H54 (cell line): Measurements from ENCODE around the gene TNNT3.

ENCODE experiments used
- DNase-seq: peaks from one replicate; pipeline ENCODE4 v3.0.0; 2011; ENCODE audit warnings: low spot score, mixed read lengths; ENCODE audit not compliant: insufficient read length
- FAIRE-seq: peaks from 3 replicates; lab custom pipeline; 2011; peaks lifted over from hg19 to GRCh38; lab: Jason Lieb, UNC
- POLR2A ChIP-seq: IDR thresholded peaks from 2 replicates; pipeline ENCODE4 v1.6.1; 2011; ENCODE audit warnings: low read depth, mild to moderate bottlenecking, low read length

TNNT3 gene

GRCh38 chr11:1926156-1927025 is 6.9 kb downstream of the TNNT3 start:
- FAIRE-seq = no peak
- DNase-seq = no peak
- no peak for TF ChIP-seq POLR2A

- FAIRE-seq = no peak
- TF ChIP-seq POLR2A = no peak
- no peak for DNase-seq
Measured at GRCh38 chr11:1927026-1927847, 7.7 kb downstream of the TNNT3 start.

- FAIRE-seq (no peak), DNase-seq (no peak)
- TF ChIP-seq POLR2A = no peak
Measured at GRCh38 chr11:1927848-1928469, 8.5 kb downstream of the TNNT3 start.

- DNase-seq = no peak
- no peak for TF ChIP-seq POLR2A
- FAIRE-seq = no peak
Measured at GRCh38 chr11:1928470-1928890, 9.0 kb downstream of the TNNT3 start.

- DNase-seq (no peak), FAIRE-seq (no peak)
- no peak for TF ChIP-seq POLR2A
Measured at GRCh38 chr11:1928891-1929541, 9.5 kb downstream of the TNNT3 start.

GRCh38 chr11:1929621-1930461 is 10.3 kb downstream of the TNNT3 start:
- TF ChIP-seq POLR2A = no peak
- DNase-seq = no peak
- FAIRE-seq = no peak

- FAIRE-seq = no peak
- TF ChIP-seq POLR2A = no peak
- no peak for DNase-seq
Measured at GRCh38 chr11:1930462-1930830, 10.9 kb downstream of the TNNT3 start.

GRCh38 chr11:1931341-1932104 is 12.0 kb downstream of the TNNT3 start:
- no peak for DNase-seq
- FAIRE-seq = no peak
- TF ChIP-seq POLR2A = no peak

GRCh38 chr11:1932105-1932480 is 12.6 kb downstream of the TNNT3 start:
- TF ChIP-seq POLR2A = no peak
- FAIRE-seq (no peak), DNase-seq (no peak)

- no peak for TF ChIP-seq POLR2A
- DNase-seq (no peak), FAIRE-seq (no peak)
Measured at GRCh38 chr11:1932681-1933080, 13.2 kb downstream of the TNNT3 start.

- FAIRE-seq (no peak), DNase-seq (no peak)
- no peak for TF ChIP-seq POLR2A
Measured at GRCh38 chr11:1933416-1934334, 14.2 kb downstream of the TNNT3 start.
